HCT116 (cell line): ENCODE measurements around the gene ABCA5. TPM values are rescaled to one million over a fixed set of nuclear protein-coding genes. Genes with fewer than 3 reads are reported as not detected.

Experiments
- ATAC-seq: fragments of 200-7000 bp; cut with Tn5 transposase; 2 replicates; pipeline ENCODE4 v1.9.1; 2020; ENCODE audit warnings: mild to moderate bottlenecking, moderate library complexity
- BruUV-seq: library from RNA; stranded (reverse); fragments of 400-500 nt; replicated peaks from 2 replicates; lab custom pipeline; 2021; lab: Mats Ljungman, UMichigan
- CTCF ChIA-PET: fragments of 300-600 bp; sonication (Branson Sonifier 250); formaldehyde crosslinking; loops from one replicate; lab custom pipeline; 2021; ENCODE audit warnings: antibody characterized with exemption; lab: Charles Lee
- POLR2A ChIA-PET: fragments of 300-600, 350-600 bp; sonication (Branson Sonifier 250); formaldehyde crosslinking; loops from one replicate; lab custom pipeline; 2021; ENCODE audit warnings: antibody characterized with exemption; lab: Charles Lee
- RAD21 ChIA-PET, 2 experiments: fragments of 300-600 bp; sonication (Branson Sonifier 250); formaldehyde crosslinking; loops; one replicate each; lab custom pipeline; 2023; ENCODE audit warnings: low total read pairs in 2 of 2; ENCODE audit not compliant: uncharacterized antibody in 2 of 2, unreplicated experiment in 2 of 2, low non-redundant PET in 1 of 2; lab: Charles Lee
- DNase-seq: peaks from one replicate; pipeline ENCODE4 v3.0.0-alpha.2; 2010; ENCODE audit warnings: low read depth, low spot score
- H2AFZ ChIP-seq: fragments of 200-600 bp; shearing (Covaris generic), sonication (generic); 2 replicates; pipeline ENCODE4 v1.6.1; 2017; ENCODE audit warnings: low read depth, mixed run types, mixed read lengths, antibody characterized with exemption, low read length; ENCODE audit not compliant: poor library complexity, severe bottlenecking
- H3K27ac ChIP-seq: 2 replicates; pipeline ENCODE4 v1.5.1; 2012; ENCODE audit warnings: low read depth, low read length
- H3K27me3 ChIP-seq: fragments of 200-600 bp; sonication (generic); 2 replicates; pipeline ENCODE4 v1.6.1; 2016; ENCODE audit warnings: mixed run types, low read length, mixed read lengths; ENCODE audit not compliant: insufficient read depth
- H3K36me3 ChIP-seq, 2 experiments: fragments of 200-500 bp in 1 of 2; fragments of 200-600 bp in 1 of 2; sonication (Bioruptor generic) in 1 of 2; sonication (generic) in 1 of 2; 2 replicates each; pipeline versions ENCODE4 v1.5.1 to v1.6.1; 2014 to 2016; ENCODE audit warnings: low read length in 2 of 2, inconsistent platforms in 1 of 2, mixed read lengths in 1 of 2, mixed run types in 1 of 2; ENCODE audit not compliant: insufficient read depth in 2 of 2, control insufficient read depth in 1 of 2
- H3K4me1 ChIP-seq, 2 experiments: fragments of 200-600 bp in 1 of 2; sonication (generic) in 1 of 2; 2 replicates each; pipeline versions ENCODE4 v1.5.1 to v1.6.1; 2012 to 2017; ENCODE audit warnings: low read length in 2 of 2, inconsistent platforms in 1 of 2, mild to moderate bottlenecking in 1 of 2, mixed read lengths in 1 of 2, mixed run types in 1 of 2, moderate library complexity in 1 of 2; ENCODE audit not compliant: insufficient read depth in 2 of 2, control insufficient read depth in 1 of 2
- H3K4me2 ChIP-seq: fragments of 200-600 bp; sonication (generic); 2 replicates; pipeline ENCODE4 v1.6.1; 2017; ENCODE audit warnings: mixed run types, low read length, mixed read lengths
- H3K4me3 ChIP-seq, 2 experiments: fragments of 200-600 bp in 1 of 2; sonication (generic) in 1 of 2; replicated peaks in 1 of 2; 2 replicates each; pipeline ENCODE4 v1.5.1; 2011 to 2016; ENCODE audit warnings: low read length in 2 of 2, control low read depth in 1 of 2, low read depth in 1 of 2, mild to moderate bottlenecking in 1 of 2, mixed read lengths in 1 of 2, mixed run types in 1 of 2
- H3K79me2 ChIP-seq: fragments of 200-600 bp; sonication (generic); 2 replicates; pipeline ENCODE4 v1.6.1; 2017; ENCODE audit warnings: mild to moderate bottlenecking, mixed run types, low read length, moderate library complexity, mixed read lengths; ENCODE audit not compliant: insufficient read depth
- H3K9ac ChIP-seq: fragments of 200-600 bp; sonication (generic); 2 replicates; pipeline ENCODE4 v1.6.1; 2016; ENCODE audit warnings: low read length, mixed read lengths
- H3K9me2 ChIP-seq: fragments of 200-600 bp; sonication (generic), shearing (Covaris generic); 2 replicates; pipeline ENCODE4 v1.6.1; 2017; ENCODE audit warnings: mixed run types, mild to moderate bottlenecking, moderate library complexity; ENCODE audit not compliant: insufficient read depth
- H3K9me3 ChIP-seq, 2 experiments: fragments of 200-500 bp in 1 of 2; fragments of 200-600 bp in 1 of 2; sonication (Bioruptor generic) in 1 of 2; sonication (generic) in 1 of 2; 2 replicates each; pipeline ENCODE4 v1.6.1; 2014 to 2017; ENCODE audit warnings: low read length in 2 of 2, mixed read lengths in 2 of 2, inconsistent platforms in 1 of 2, low read depth in 1 of 2, mild to moderate bottlenecking in 1 of 2, mixed run types in 1 of 2, moderate library complexity in 1 of 2; ENCODE audit not compliant: control insufficient read depth in 1 of 2, insufficient read depth in 1 of 2
- H4K20me1 ChIP-seq: fragments of 200-600 bp; sonication (generic), shearing (Covaris generic); 2 replicates; pipeline ENCODE4 v1.6.1; 2017; ENCODE audit warnings: mixed run types, mild to moderate bottlenecking, moderate library complexity; ENCODE audit not compliant: insufficient read depth
- CBX3 ChIP-seq: IDR thresholded peaks from 2 replicates; pipeline ENCODE4 v1.6.1; 2012; ENCODE audit warnings: low read depth
- CEBPB ChIP-seq: IDR thresholded peaks from 2 replicates; pipeline ENCODE4 v1.6.1; 2012; ENCODE audit warnings: low read depth
- EGR1 ChIP-seq: IDR thresholded peaks from 2 replicates; pipeline ENCODE4 v1.6.1; 2012; ENCODE audit warnings: low read depth
- ELF1 ChIP-seq: IDR thresholded peaks from 2 replicates; pipeline ENCODE4 v1.6.1; 2012; ENCODE audit warnings: low read depth, borderline replicate concordance
- EZH2 ChIP-seq: fragments of 200-600 bp; sonication (generic); IDR thresholded peaks from 2 replicates; pipeline ENCODE4 v1.6.1; 2017; ENCODE audit warnings: antibody characterized with exemption, mixed run types
- EZH2phosphoT487 ChIP-seq: fragments of 200-600 bp; IDR thresholded peaks from 2 replicates; pipeline ENCODE4 v1.6.1; 2018; ENCODE audit warnings: antibody characterized with exemption, borderline replicate concordance
- FOSL1 ChIP-seq: IDR thresholded peaks from 2 replicates; pipeline ENCODE4 v1.6.1; 2012; ENCODE audit warnings: low read depth
- JUND ChIP-seq: IDR thresholded peaks from 2 replicates; pipeline ENCODE4 v1.6.1; 2012
- POLR2A ChIP-seq: IDR thresholded peaks from 2 replicates; pipeline ENCODE4 v1.7.0; 2011; ENCODE audit warnings: borderline replicate concordance; ENCODE audit not compliant: insufficient read depth, insufficient read length; ENCODE audit errors: extremely low read depth
- POLR2AphosphoS5 ChIP-seq: IDR thresholded peaks from 2 replicates; pipeline ENCODE4 v1.6.1; 2011; ENCODE audit warnings: mild to moderate bottlenecking, low read depth, low read length, moderate library complexity
- SIN3A ChIP-seq: IDR thresholded peaks from 2 replicates; pipeline ENCODE4 v1.6.1; 2012; ENCODE audit warnings: low read depth
- SP1 ChIP-seq: IDR thresholded peaks from 2 replicates; pipeline ENCODE4 v1.6.1; 2012; ENCODE audit warnings: low read depth
- SRF ChIP-seq: IDR thresholded peaks from 2 replicates; pipeline ENCODE4 v1.6.1; 2012; ENCODE audit warnings: low read depth
- TCF7L2 ChIP-seq: IDR thresholded peaks from 2 replicates; pipeline ENCODE4 v1.7.0; 2011; ENCODE audit warnings: borderline replicate concordance, inconsistent platforms; ENCODE audit not compliant: insufficient read depth, insufficient read length; ENCODE audit errors: extremely low read depth
- ZFX ChIP-seq: fragments of 450-650 bp; IDR thresholded peaks from 2 replicates; pipeline ENCODE4 v1.6.1; 2017
- intact Hi-C: fragments of 100-400 bp; cut with micrococcal nuclease; formaldehyde crosslinking; loops from 2 replicates; pipeline ENCODE4 v1.10.0; 2022
- total RNA-seq: library from RNA; stranded (reverse); gene quantifications from one replicate; pipeline ENCODE4 v1.2.1, GENCODE V29; 2021; ENCODE audit not compliant: unreplicated experiment
- TF ChIP-seq, protein P1 (sequence below): IDR thresholded peaks from 2 replicates; pipeline ENCODE4 v1.6.1; 2011; ENCODE audit warnings: mild to moderate bottlenecking, low read length, moderate library complexity; ENCODE audit not compliant: insufficient replicate concordance; ENCODE audit errors: extremely low read depth
- TF ChIP-seq, protein P2 (sequence below): IDR thresholded peaks from 2 replicates; pipeline ENCODE4 v1.6.1; 2012
- TF ChIP-seq, protein P3 (sequence below): IDR thresholded peaks from 2 replicates; pipeline ENCODE4 v1.6.1; 2012
- TF ChIP-seq, protein P4 (sequence below): IDR thresholded peaks from 2 replicates; pipeline ENCODE4 v1.6.1; 2012; ENCODE audit warnings: low read depth

The ABCA5 gene
- total RNA-seq, 1 experiment from 2014 or later = 6.8 TPM

DNA sequence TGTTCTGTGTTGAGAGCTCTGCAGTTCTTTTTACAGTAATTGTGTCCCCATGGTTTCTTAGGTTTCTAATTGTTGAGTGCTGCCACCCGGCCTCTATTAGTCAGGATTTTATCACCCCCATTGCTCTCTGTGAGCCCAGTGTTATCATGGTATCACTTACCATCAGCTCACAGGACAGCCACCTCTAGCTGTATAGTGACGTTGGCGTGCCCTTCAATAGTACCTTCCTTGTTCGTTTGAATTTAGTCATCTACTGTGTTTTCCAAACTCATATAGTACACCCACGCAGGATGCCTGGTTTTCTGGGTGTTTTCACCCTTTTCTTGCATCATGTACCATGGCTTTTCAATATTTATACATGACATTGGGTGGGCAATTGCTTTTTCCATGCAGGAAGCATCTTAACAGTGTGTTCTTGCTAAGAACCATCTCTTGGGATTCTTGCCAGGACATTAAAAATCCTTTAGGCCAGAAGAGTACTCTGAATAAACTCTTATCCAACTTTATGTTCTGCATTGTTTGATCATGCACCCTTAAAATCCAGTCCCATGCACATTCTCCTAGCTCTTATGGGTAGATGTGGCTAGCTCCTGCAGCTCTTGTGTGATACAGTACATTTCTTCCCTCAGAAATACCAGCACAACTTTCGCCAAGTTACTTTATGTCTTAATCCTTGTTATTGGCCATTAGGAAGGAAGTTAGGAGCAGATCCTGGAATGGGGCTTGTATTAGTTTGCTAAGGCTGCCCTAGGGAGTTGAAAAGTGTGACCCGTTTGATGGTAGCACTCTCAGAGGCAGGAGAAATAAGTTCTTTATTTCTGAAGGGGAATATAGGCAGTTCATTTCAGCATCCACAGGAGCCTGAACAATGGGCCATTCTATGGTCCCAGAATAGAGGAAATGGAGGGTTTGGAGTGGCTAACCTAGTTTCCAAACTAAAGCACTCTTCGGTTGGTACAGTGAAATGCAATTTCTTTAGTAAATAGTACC, 87.0 kb downstream of the ABCA5 start:
- H3K9me3 ChIP-seq = no peaks in the 10 kb centered on the region
- no peaks in the 10 kb centered on the region for H3K9me2 ChIP-seq
- H4K20me1 ChIP-seq = no peaks in the 10 kb centered on the region
- intact Hi-C loops = loop anchor here (10.0 kb wide), 1 partner anchor 705 kb away; no protein-coding TSS in a partner anchor
- no peak overlapping the region for H2AFZ ChIP-seq
- H3K4me3 ChIP-seq = no peak overlapping the region
- H3K27ac ChIP-seq = no peak overlapping the region
- TF ChIP-seq, protein P1, sequence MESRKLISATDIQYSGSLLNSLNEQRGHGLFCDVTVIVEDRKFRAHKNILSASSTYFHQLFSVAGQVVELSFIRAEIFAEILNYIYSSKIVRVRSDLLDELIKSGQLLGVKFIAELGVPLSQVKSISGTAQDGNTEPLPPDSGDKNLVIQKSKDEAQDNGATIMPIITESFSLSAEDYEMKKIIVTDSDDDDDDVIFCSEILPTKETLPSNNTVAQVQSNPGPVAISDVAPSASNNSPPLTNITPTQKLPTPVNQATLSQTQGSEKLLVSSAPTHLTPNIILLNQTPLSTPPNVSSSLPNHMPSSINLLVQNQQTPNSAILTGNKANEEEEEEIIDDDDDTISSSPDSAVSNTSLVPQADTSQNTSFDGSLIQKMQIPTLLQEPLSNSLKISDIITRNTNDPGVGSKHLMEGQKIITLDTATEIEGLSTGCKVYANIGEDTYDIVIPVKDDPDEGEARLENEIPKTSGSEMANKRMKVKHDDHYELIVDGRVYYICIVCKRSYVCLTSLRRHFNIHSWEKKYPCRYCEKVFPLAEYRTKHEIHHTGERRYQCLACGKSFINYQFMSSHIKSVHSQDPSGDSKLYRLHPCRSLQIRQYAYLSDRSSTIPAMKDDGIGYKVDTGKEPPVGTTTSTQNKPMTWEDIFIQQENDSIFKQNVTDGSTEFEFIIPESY = no peak
- no peak for TF ChIP-seq CBX3
- TF ChIP-seq SP1 = no peak
- no peak for TF ChIP-seq EGR1
- no peak for TF ChIP-seq FOSL1
- TF ChIP-seq EZH2 = no peak
- TF ChIP-seq, protein P2, sequence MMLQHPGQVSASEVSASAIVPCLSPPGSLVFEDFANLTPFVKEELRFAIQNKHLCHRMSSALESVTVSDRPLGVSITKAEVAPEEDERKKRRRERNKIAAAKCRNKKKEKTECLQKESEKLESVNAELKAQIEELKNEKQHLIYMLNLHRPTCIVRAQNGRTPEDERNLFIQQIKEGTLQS = no peak
- no peak for TF ChIP-seq ELF1
- no peak for TF ChIP-seq SIN3A
- TF ChIP-seq ZFX = no peak
- TF ChIP-seq, protein P3, sequence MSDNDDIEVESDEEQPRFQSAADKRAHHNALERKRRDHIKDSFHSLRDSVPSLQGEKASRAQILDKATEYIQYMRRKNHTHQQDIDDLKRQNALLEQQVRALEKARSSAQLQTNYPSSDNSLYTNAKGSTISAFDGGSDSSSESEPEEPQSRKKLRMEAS = no peak
- no peak for TF ChIP-seq EZH2phosphoT487
- no peak for TF ChIP-seq POLR2A
- no peak for TF ChIP-seq POLR2AphosphoS5
- no peak for TF ChIP-seq SRF
- TF ChIP-seq CEBPB = no peak
- TF ChIP-seq, protein P4, sequence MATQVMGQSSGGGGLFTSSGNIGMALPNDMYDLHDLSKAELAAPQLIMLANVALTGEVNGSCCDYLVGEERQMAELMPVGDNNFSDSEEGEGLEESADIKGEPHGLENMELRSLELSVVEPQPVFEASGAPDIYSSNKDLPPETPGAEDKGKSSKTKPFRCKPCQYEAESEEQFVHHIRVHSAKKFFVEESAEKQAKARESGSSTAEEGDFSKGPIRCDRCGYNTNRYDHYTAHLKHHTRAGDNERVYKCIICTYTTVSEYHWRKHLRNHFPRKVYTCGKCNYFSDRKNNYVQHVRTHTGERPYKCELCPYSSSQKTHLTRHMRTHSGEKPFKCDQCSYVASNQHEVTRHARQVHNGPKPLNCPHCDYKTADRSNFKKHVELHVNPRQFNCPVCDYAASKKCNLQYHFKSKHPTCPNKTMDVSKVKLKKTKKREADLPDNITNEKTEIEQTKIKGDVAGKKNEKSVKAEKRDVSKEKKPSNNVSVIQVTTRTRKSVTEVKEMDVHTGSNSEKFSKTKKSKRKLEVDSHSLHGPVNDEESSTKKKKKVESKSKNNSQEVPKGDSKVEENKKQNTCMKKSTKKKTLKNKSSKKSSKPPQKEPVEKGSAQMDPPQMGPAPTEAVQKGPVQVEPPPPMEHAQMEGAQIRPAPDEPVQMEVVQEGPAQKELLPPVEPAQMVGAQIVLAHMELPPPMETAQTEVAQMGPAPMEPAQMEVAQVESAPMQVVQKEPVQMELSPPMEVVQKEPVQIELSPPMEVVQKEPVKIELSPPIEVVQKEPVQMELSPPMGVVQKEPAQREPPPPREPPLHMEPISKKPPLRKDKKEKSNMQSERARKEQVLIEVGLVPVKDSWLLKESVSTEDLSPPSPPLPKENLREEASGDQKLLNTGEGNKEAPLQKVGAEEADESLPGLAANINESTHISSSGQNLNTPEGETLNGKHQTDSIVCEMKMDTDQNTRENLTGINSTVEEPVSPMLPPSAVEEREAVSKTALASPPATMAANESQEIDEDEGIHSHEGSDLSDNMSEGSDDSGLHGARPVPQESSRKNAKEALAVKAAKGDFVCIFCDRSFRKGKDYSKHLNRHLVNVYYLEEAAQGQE = no peak
- no peak for TF ChIP-seq TCF7L2
- no peak for TF ChIP-seq JUND
- ATAC-seq (no peak), DNase-seq (no peak)
- ChIA-PET POLR2A (no interaction called here), CTCF (interaction anchor here (1.9 to 3.5 kb wide), 3 partner anchors 465 to 468 kb away, joined by 5 to 17 read pairs (median 16); no protein-coding TSS in a partner anchor), RAD21 (no interaction called here)
- no TSS peak for BruUV-seq
- no peak overlapping the region for H3K9ac ChIP-seq
- H3K36me3 ChIP-seq = no peaks in the 10 kb centered on the region
- no peak overlapping the region for H3K4me2 ChIP-seq
- no peaks in the 10 kb centered on the region for H3K79me2 ChIP-seq
- 0 out of 4 replicates have a peak, but pooled peaks cover 0 to 3% of the 10 kb centered on the region in 2 experiments for H3K4me1 ChIP-seq
- no peaks in the 10 kb centered on the region for H3K27me3 ChIP-seq
